Measurements from ENCODE around the gene DNAJC16. TPM values are rescaled to one million over a fixed set of nuclear protein-coding genes. Genes with fewer than 3 reads are reported as not detected.

Gene DNAJC16
- total RNA-seq, result 23.4 and 25.8 TPM in 2 replicates

DNA sequence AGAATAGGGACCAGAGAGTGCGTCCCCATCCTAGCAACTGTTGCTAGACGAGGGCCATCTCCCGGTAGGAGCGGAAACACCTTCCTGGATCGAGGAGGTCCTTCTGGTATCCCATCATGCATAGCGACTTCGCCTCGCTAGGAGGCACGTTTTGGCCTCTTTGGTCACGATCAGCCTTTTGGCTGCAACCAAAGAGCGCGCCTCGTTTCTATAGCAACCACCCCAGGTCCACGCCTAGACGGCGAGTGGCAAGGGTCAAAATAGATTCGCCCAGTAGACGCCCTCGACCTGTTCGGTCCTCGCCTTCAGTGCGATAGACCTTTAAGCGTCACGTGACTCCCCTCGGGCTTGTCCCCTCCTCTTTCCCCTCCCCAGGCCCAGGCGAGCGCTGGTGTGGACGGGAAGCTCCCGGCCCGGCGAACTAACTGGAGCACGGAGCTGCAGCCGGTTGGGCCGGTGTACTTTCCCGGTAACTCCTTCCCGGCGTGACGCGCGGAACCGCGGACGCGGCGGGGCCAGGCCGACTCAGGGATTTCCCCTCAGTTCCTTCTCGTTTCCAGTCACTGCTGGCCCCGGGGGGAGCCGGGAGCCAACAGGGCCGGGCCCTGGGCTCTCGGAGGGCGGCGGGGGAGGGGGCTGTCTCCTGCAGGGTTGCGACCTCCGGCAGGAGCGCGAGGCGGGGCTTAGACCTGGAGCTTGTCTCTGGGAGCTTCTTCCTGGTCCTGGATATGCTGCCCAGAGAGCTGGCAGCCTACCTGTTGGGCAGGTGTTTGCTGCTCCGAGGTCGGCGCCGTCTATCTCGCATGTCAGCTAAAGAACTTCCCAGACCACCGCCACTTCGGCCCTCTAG, at the start of gene DNAJC16:
DNAJC16 (plus strand) TSS at position 359 of the 850 bp plus-strand sequence. CDS start 2,258 bp downstream, outside the sequence.

DNA sequence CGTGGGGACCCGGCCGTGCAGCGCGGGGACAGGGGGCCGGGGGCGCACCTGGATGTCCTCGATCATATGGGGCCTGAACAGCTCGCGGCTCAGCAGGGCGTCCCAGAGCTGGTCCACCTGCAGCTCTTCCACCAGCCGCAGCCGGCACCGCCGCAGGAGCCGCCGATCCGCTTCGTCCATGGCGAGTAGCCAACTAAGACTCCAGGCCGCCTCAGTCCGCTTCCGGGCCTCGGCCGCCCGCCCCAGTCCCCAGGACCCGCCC, 2.7 kb upstream of the DNAJC16 start, which contains the start of gene CASP9:
CASP9 (minus strand) TSS at position 195 of the 262 bp plus-strand sequence; CDS start at position 180, 15 bp downstream.

GRCh38 chr1:15584489-15585363, 58.1 kb downstream of the DNAJC16 start, which contains the start of gene AGMAT:
Gene AGMAT, minus strand, starts transcription at chr1:15585051. Its CDS starts 84 bp downstream, at chr1:15584967.

DNA sequence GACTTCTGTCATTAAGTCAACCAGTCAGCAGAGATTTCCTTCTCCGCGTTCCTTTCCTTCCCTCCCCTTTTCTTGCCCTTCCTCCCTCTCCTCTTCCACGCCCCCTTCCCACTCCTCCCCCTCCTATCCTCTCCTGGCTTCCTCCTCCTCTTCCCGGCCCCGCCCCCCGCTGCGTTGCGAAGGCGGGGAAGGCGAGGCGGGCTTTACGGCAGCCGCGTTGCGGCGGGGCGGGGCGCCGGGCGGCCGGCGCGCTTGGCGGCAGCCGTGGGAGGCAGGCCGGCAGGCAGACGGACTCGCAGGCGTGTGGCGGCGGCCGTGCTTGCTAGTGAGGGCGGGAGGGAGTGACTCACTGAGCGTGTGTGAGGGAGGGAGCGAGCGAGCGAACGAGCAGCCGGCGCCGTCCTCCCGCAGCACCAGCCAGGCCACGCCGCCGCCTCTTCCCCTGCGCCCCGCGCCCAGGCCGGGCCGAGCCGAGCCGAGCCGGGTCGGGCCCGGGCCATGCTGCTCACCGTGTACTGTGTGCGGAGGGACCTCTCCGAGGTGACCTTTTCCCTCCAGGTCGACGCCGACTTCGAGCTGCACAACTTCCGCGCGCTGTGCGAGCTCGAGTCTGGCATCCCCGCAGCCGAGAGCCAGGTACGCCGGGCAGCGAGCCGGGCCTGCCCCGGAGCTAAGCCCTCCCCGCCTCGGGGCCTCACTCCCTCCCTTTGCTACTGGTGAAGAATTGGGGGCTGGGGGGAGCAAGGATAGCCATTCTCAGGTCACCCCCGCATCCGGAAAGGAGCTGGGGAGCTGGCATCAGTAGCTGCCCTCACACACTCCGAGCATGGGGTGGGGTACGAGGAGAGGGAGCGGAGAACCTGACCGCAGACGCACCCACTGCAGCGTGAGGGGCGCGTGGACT, 90.8 kb downstream of the DNAJC16 start, which contains the start of gene DDI2:
DDI2 (plus strand) TSS at position 286 of the 904 bp plus-strand sequence; CDS start at position 499, 213 bp downstream.

Small RNA genes within 50 kb of the gene (small RNA-seq; reads per million reads assigned to genes)
- gene CD24P1, result not detected
- gene RNU7-179P, result not detected
- gene SCARNA21B, result 0.55 reads per million, percentile 2 among the genes with 10 or more reads in this experiment

Other genes with a start within 250 kb of the DNAJC16 start
- gene EFHD2, start 117.0 kb upstream of the DNAJC16 start, total RNA-seq, result 32.7 and 33.4 TPM in 2 replicates
- 0.16 TPM in 1 of 2 replicates, not detected in the other for gene CTRC, start 88.4 kb upstream of the DNAJC16 start, total RNA-seq
- not detected in 2 replicates for gene CELA2A, start 70.1 kb upstream of the DNAJC16 start, total RNA-seq
- not detected in 2 replicates for gene CELA2B, start 50.7 kb upstream of the DNAJC16 start, total RNA-seq
- 6.9 and 7.3 TPM in 2 replicates for gene CASP9, start 2.6 kb upstream of the DNAJC16 start, total RNA-seq
- 0.16 and 1.3 TPM in 2 replicates for gene AGMAT, start 58.2 kb downstream of the DNAJC16 start, total RNA-seq
- 22.3 and 25.3 TPM in 2 replicates for gene DDI2, start 90.6 kb downstream of the DNAJC16 start, total RNA-seq
- gene PLEKHM2, start 157.5 kb downstream of the DNAJC16 start, total RNA-seq, result 82.1 and 83.7 TPM in 2 replicates
- 0.49 and 0.65 TPM in 2 replicates for gene SLC25A34, start 209.4 kb downstream of the DNAJC16 start, total RNA-seq
- gene TMEM82, start 215.7 kb downstream of the DNAJC16 start, total RNA-seq, result not detected in 2 replicates
- gene FBLIM1, start 231.9 kb downstream of the DNAJC16 start, total RNA-seq, result 72.7 and 83.2 TPM in 2 replicates

Measured in hair follicle dermal papilla cell (primary cell).